ENCODE data around the gene IMMP2L. TPM values are rescaled to one million over a fixed set of nuclear protein-coding genes. Genes with fewer than 3 reads are reported as not detected.

Gene IMMP2L
- total and polyA plus RNA-seq, 4 donors = 9.2 to 34.7 (median 11.1) TPM

GRCh38 chr7:110975486-110975885 is 586.8 kb downstream of the IMMP2L start:
- Histone ChIP-seq H3K9me3 (ENCODE audit: control insufficient read depth in 4 of 4, insufficient read depth in 3 of 4, low read length in 3 of 4) (no peaks in the 10 kb centered on the region), H3K27me3 (ENCODE audit: control insufficient read depth in 3 of 3, insufficient read depth in 3 of 3, low read length in 2 of 3) (no peaks in the 10 kb centered on the region), H3K36me3 (ENCODE audit: control insufficient read depth in 4 of 4, insufficient read depth in 4 of 4, low read length in 4 of 4) (no peaks in the 10 kb centered on the region), H3K9ac (ENCODE audit: insufficient read depth in 1 of 2, low read length in 2 of 2) (no peak overlapping the region), H3K27ac (ENCODE audit: low read depth in 1 of 2, low read length in 1 of 2) (no peak overlapping the region), H3K4me3 (no peak overlapping the region), H3K4me1 (ENCODE audit: control insufficient read depth in 5 of 5, insufficient read depth in 5 of 5, low read length in 5 of 5) (no peaks in the 10 kb centered on the region)
- TF ChIP-seq CTCF (IDR thresholded peaks at IDR 0.05; ENCODE audit: control extremely low read depth, extremely low read depth) = no peak
- ATAC-seq (ENCODE audit: insufficient read depth, low FRiP score) = no peak
- no peak for DNase-seq

- Histone ChIP-seq H3K4me1 (ENCODE audit: control insufficient read depth in 5 of 5, insufficient read depth in 5 of 5, low read length in 5 of 5) (no peaks in the 10 kb centered on the region), H3K27me3 (ENCODE audit: control insufficient read depth in 3 of 3, insufficient read depth in 3 of 3, low read length in 2 of 3) (no peaks in the 10 kb centered on the region), H3K9me3 (ENCODE audit: control insufficient read depth in 4 of 4, insufficient read depth in 3 of 4, low read length in 3 of 4) (no peaks in the 10 kb centered on the region), H3K27ac (ENCODE audit: low read depth in 1 of 2, low read length in 1 of 2) (no peak overlapping the region), H3K36me3 (ENCODE audit: control insufficient read depth in 4 of 4, insufficient read depth in 4 of 4, low read length in 4 of 4) (no peaks in the 10 kb centered on the region), H3K4me3 (no peak overlapping the region), H3K9ac (ENCODE audit: insufficient read depth in 1 of 2, low read length in 2 of 2) (no peak overlapping the region)
- DNase-seq = no peak
- 90 to 95% methylated on average over 3 of the region's 3 CpGs for WGBS, 2 donors
- no peak for TF ChIP-seq CTCF (IDR thresholded peaks at IDR 0.05; ENCODE audit: control extremely low read depth, extremely low read depth)
- no peak for ATAC-seq (ENCODE audit: insufficient read depth, low FRiP score)
These were observed 587.9 kb downstream of the IMMP2L start for GRCh38 chr7:110974441-110974840.

GRCh38 chr7:110973196-110973990 is 588.9 kb downstream of the IMMP2L start:
- H3K4me3 ChIP-seq = no peak overlapping the region
- H3K9ac ChIP-seq (ENCODE audit: insufficient read depth in 1 of 2, low read length in 2 of 2) = no peak overlapping the region
- H3K4me1 ChIP-seq (ENCODE audit: control insufficient read depth in 5 of 5, insufficient read depth in 5 of 5, low read length in 5 of 5) = no peaks in the 10 kb centered on the region
- no peaks in the 10 kb centered on the region for H3K9me3 ChIP-seq (ENCODE audit: control insufficient read depth in 4 of 4, insufficient read depth in 3 of 4, low read length in 3 of 4)
- no peak overlapping the region for H3K27ac ChIP-seq (ENCODE audit: low read depth in 1 of 2, low read length in 1 of 2)
- DNase-seq (no peak), ATAC-seq (ENCODE audit: insufficient read depth, low FRiP score) (no peak)
- no peaks in the 10 kb centered on the region for H3K27me3 ChIP-seq (ENCODE audit: control insufficient read depth in 3 of 3, insufficient read depth in 3 of 3, low read length in 2 of 3)
- H3K36me3 ChIP-seq (ENCODE audit: control insufficient read depth in 4 of 4, insufficient read depth in 4 of 4, low read length in 4 of 4) = no peaks in the 10 kb centered on the region
- TF ChIP-seq CTCF (IDR thresholded peaks at IDR 0.05; ENCODE audit: control extremely low read depth, extremely low read depth) = no peak
- WGBS, 2 donors = 85 to 91% methylated on average over 6 of the region's 6 CpGs

- TF ChIP-seq CTCF (IDR thresholded peaks at IDR 0.05; ENCODE audit: control extremely low read depth, extremely low read depth) = no peak
- no peak overlapping the region for H3K27ac ChIP-seq (ENCODE audit: low read depth in 1 of 2, low read length in 1 of 2)
- H3K9ac ChIP-seq (ENCODE audit: insufficient read depth in 1 of 2, low read length in 2 of 2) = no peak overlapping the region
- no peak overlapping the region for H3K4me3 ChIP-seq
- no peaks in the 10 kb centered on the region for H3K36me3 ChIP-seq (ENCODE audit: control insufficient read depth in 4 of 4, insufficient read depth in 4 of 4, low read length in 4 of 4)
- no peak for DNase-seq
- H3K4me1 ChIP-seq (ENCODE audit: control insufficient read depth in 5 of 5, insufficient read depth in 5 of 5, low read length in 5 of 5) = peaks cover 0 to 4% (median 0%) of the 10 kb centered on the region in 5 donors
- H3K9me3 ChIP-seq (ENCODE audit: control insufficient read depth in 4 of 4, insufficient read depth in 3 of 4, low read length in 3 of 4) = no peaks in the 10 kb centered on the region
- H3K27me3 ChIP-seq (ENCODE audit: control insufficient read depth in 3 of 3, insufficient read depth in 3 of 3, low read length in 2 of 3) = no peaks in the 10 kb centered on the region
- WGBS, 2 donors = 74 to 77% methylated on average over 6 of the region's 6 CpGs
- ATAC-seq (ENCODE audit: insufficient read depth, low FRiP score) = no peak
These were observed 597.5 kb downstream of the IMMP2L start for GRCh38 chr7:110964775-110965174.

Measured in lung (tissue), 12 donors.